Measurements from ENCODE around the gene GGCT.

GGCT gene

GRCh38 chr7:30452280-30452930 is 52.2 kb downstream of the GGCT start:
- WGBS, 2 experiments, result 92 to 93% methylated on average over 27 of the region's 27 CpGs
- H3K36me3 ChIP-seq (ENCODE audit: control insufficient read depth, insufficient read depth, low read length), result no peaks in the 10 kb centered on the region
- H3K27ac ChIP-seq (ENCODE audit: insufficient read depth, low read depth, low read length, poor library complexity, severe bottlenecking), result no peak overlapping the region
- no peak overlapping the region for H3K4me3 ChIP-seq (ENCODE audit: insufficient read depth, low read depth, low read length)
- H3K4me1 ChIP-seq (ENCODE audit: control insufficient read depth, insufficient read depth, low read length), result no peaks in the 10 kb centered on the region
- H3K9me3 ChIP-seq (ENCODE audit: control insufficient read depth, low read length), result no peaks in the 10 kb centered on the region
- H3K27me3 ChIP-seq (ENCODE audit: control insufficient read depth, insufficient read depth, low read length, poor library complexity, severe bottlenecking), result no peaks in the 10 kb centered on the region

- H3K36me3 ChIP-seq (ENCODE audit: control insufficient read depth, insufficient read depth, low read length), result no peaks in the 10 kb centered on the region
- no peak overlapping the region for H3K4me3 ChIP-seq (ENCODE audit: insufficient read depth, low read depth, low read length)
- no peak overlapping the region for H3K27ac ChIP-seq (ENCODE audit: insufficient read depth, low read depth, low read length, poor library complexity, severe bottlenecking)
- no peaks in the 10 kb centered on the region for H3K27me3 ChIP-seq (ENCODE audit: control insufficient read depth, insufficient read depth, low read length, poor library complexity, severe bottlenecking)
- H3K9me3 ChIP-seq (ENCODE audit: control insufficient read depth, low read length), result no peaks in the 10 kb centered on the region
- WGBS, 2 experiments, result 82 to 83% methylated on average over 29 of the region's 29 CpGs
- no peaks in the 10 kb centered on the region for H3K4me1 ChIP-seq (ENCODE audit: control insufficient read depth, insufficient read depth, low read length)
Measured at GRCh38 chr7:30451539-30452279, 52.9 kb downstream of the GGCT start.

GRCh38 chr7:30450983-30451497 is 53.6 kb downstream of the GGCT start:
- H3K36me3 ChIP-seq (ENCODE audit: control insufficient read depth, insufficient read depth, low read length), result no peaks in the 10 kb centered on the region
- H3K4me1 ChIP-seq (ENCODE audit: control insufficient read depth, insufficient read depth, low read length), result no peaks in the 10 kb centered on the region
- H3K27ac ChIP-seq (ENCODE audit: insufficient read depth, low read depth, low read length, poor library complexity, severe bottlenecking), result no peak overlapping the region
- H3K4me3 ChIP-seq (ENCODE audit: insufficient read depth, low read depth, low read length), result no peak overlapping the region
- no peaks in the 10 kb centered on the region for H3K9me3 ChIP-seq (ENCODE audit: control insufficient read depth, low read length)
- H3K27me3 ChIP-seq (ENCODE audit: control insufficient read depth, insufficient read depth, low read length, poor library complexity, severe bottlenecking), result no peaks in the 10 kb centered on the region
- 93 to 95% methylated on average over 22 of the region's 22 CpGs for WGBS, 2 experiments

- Histone ChIP-seq H3K27me3 (ENCODE audit: control insufficient read depth, insufficient read depth, low read length, poor library complexity, severe bottlenecking) (no peaks in the 10 kb centered on the region), H3K4me1 (ENCODE audit: control insufficient read depth, insufficient read depth, low read length) (no peaks in the 10 kb centered on the region), H3K36me3 (ENCODE audit: control insufficient read depth, insufficient read depth, low read length) (no peaks in the 10 kb centered on the region), H3K9me3 (ENCODE audit: control insufficient read depth, low read length) (no peaks in the 10 kb centered on the region), H3K27ac (ENCODE audit: insufficient read depth, low read depth, low read length, poor library complexity, severe bottlenecking) (no peak overlapping the region), H3K4me3 (ENCODE audit: insufficient read depth, low read depth, low read length) (no peak overlapping the region)
- 68 to 73% methylated on average over 6 of the region's 6 CpGs for WGBS, 2 experiments
Measured at GRCh38 chr7:30450240-30450982, 54.2 kb downstream of the GGCT start.

GRCh38 chr7:30448461-30449189 is 56.0 kb downstream of the GGCT start:
- no peaks in the 10 kb centered on the region for H3K9me3 ChIP-seq (ENCODE audit: control insufficient read depth, low read length)
- no peak overlapping the region for H3K4me3 ChIP-seq (ENCODE audit: insufficient read depth, low read depth, low read length)
- no peaks in the 10 kb centered on the region for H3K36me3 ChIP-seq (ENCODE audit: control insufficient read depth, insufficient read depth, low read length)
- H3K27me3 ChIP-seq (ENCODE audit: control insufficient read depth, insufficient read depth, low read length, poor library complexity, severe bottlenecking), result no peaks in the 10 kb centered on the region
- H3K4me1 ChIP-seq (ENCODE audit: control insufficient read depth, insufficient read depth, low read length), result no peaks in the 10 kb centered on the region
- no peak overlapping the region for H3K27ac ChIP-seq (ENCODE audit: insufficient read depth, low read depth, low read length, poor library complexity, severe bottlenecking)
- 91 to 92% methylated on average over 10 of the region's 10 CpGs for WGBS, 2 experiments

GRCh38 chr7:30447466-30447865 is 57.2 kb downstream of the GGCT start:
- H3K9me3 ChIP-seq (ENCODE audit: control insufficient read depth, low read length), result no peaks in the 10 kb centered on the region
- H3K4me1 ChIP-seq (ENCODE audit: control insufficient read depth, insufficient read depth, low read length), result no peaks in the 10 kb centered on the region
- no peaks in the 10 kb centered on the region for H3K27me3 ChIP-seq (ENCODE audit: control insufficient read depth, insufficient read depth, low read length, poor library complexity, severe bottlenecking)
- H3K36me3 ChIP-seq (ENCODE audit: control insufficient read depth, insufficient read depth, low read length), result no peaks in the 10 kb centered on the region
- H3K4me3 ChIP-seq (ENCODE audit: insufficient read depth, low read depth, low read length), result no peak overlapping the region
- no peak overlapping the region for H3K27ac ChIP-seq (ENCODE audit: insufficient read depth, low read depth, low read length, poor library complexity, severe bottlenecking)
- WGBS, 2 experiments, result 94 to 95% methylated on average over 8 of the region's 8 CpGs

Data from ectodermal cell (in vitro differentiated cells).